Adrenal gland (tissue), 5 donors: Measurements from ENCODE around the gene SLC4A11.

Experiments used
- POLR2A ChIP-seq, 2 donors: fragments of 450-650 bp; IDR thresholded peaks; one replicate each; pipeline ENCODE4 v1.6.1; 2017; ENCODE audit warnings: antibody characterized with exemption in 2 of 2, mild to moderate bottlenecking in 2 of 2, moderate library complexity in 1 of 2
- TF ChIP-seq, protein P1 (sequence below), 6 experiments: fragments of 450-650 bp in 4 of 6; fragments of 200-600 bp in 2 of 6; sonication (generic) in 1 of 6; IDR thresholded peaks; 1 replicate in 5 of 6; 2 replicates in 1 of 6; pipeline versions ENCODE4 v1.5.1 to v1.8.0; 2016 to 2021; ENCODE audit warnings: antibody characterized with exemption in 6 of 6, mild to moderate bottlenecking in 2 of 6, moderate library complexity in 1 of 6
- donor health status: DM: no; HTN: no; CAD: no.

DNA sequence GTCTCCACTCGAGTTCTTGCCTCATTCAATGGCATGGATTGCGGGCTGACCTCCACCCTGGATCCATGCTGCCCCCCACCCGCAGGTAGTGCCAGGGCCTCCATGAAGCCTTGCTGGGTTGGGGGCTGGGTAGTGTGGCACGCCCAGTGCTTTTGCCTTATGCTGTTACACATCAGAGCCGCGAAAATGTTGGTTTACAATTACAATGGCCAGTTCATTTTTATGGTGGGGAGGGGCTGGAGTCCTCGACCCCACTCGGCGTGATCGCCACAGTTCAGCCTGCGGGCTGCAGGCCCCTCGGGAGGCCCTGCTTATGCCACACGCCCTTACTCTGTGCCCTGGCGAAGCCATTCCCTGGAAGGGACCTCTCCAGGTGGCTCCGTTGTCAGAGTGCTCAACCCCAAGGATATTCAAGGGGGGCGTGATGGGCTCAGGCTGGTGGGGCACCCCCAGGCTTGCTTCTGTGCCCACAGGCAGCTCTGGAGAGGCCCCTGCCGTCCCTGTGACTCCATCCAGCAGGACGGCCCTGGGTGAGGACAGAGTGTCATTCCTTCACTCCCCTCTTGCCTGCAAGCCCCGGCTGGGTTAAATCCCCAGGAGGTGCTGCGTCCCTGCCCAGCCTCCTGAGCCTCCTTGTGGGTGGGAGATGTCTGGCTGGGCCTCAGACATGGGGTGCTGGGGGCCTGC is 14.9 kb downstream of the SLC4A11 start:
- TF ChIP-seq, protein P1, sequence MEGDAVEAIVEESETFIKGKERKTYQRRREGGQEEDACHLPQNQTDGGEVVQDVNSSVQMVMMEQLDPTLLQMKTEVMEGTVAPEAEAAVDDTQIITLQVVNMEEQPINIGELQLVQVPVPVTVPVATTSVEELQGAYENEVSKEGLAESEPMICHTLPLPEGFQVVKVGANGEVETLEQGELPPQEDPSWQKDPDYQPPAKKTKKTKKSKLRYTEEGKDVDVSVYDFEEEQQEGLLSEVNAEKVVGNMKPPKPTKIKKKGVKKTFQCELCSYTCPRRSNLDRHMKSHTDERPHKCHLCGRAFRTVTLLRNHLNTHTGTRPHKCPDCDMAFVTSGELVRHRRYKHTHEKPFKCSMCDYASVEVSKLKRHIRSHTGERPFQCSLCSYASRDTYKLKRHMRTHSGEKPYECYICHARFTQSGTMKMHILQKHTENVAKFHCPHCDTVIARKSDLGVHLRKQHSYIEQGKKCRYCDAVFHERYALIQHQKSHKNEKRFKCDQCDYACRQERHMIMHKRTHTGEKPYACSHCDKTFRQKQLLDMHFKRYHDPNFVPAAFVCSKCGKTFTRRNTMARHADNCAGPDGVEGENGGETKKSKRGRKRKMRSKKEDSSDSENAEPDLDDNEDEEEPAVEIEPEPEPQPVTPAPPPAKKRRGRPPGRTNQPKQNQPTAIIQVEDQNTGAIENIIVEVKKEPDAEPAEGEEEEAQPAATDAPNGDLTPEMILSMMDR (IDR thresholded peaks at IDR 0.05), result no peak
- TF ChIP-seq POLR2A (IDR thresholded peaks at IDR 0.05), result no peak
